ENCODE results near the gene AGBL4.
A peak's percentile ranks its signal among the peaks of the same experiment; 100 is the strongest.

Gene AGBL4

GRCh38 chr1:48718116-48718630 is 1305.6 kb downstream of the AGBL4 start:
- Histone ChIP-seq H3K27ac (no peak overlapping the region), H3K4me3 (no peak overlapping the region), H3K4me2 (no peak overlapping the region), H4K20me1 (no peaks in the 10 kb centered on the region), H3K4me1 (no peaks in the 10 kb centered on the region), H3K9ac (no peak overlapping the region), H3K9me3 (no peaks in the 10 kb centered on the region), H3K27me3 (no peaks in the 10 kb centered on the region), H3K36me3 (no peaks in the 10 kb centered on the region)
- TF ChIP-seq Cebpa-rat (IDR thresholded peaks at IDR 0.05) = no peak

GRCh38 chr1:48717082-48717481 is 1306.7 kb downstream of the AGBL4 start:
- Histone ChIP-seq H3K9ac (no peak overlapping the region), H3K36me3 (no peaks in the 10 kb centered on the region), H3K4me1 (no peaks in the 10 kb centered on the region), H3K4me3 (no peak overlapping the region), H4K20me1 (no peaks in the 10 kb centered on the region), H3K27ac (no peak overlapping the region), H3K9me3 (no peaks in the 10 kb centered on the region), H3K4me2 (no peak overlapping the region), H3K27me3 (no peaks in the 10 kb centered on the region)
- no peak for TF ChIP-seq Cebpa-rat (IDR thresholded peaks at IDR 0.05)

GRCh38 chr1:48715921-48716320 is 1307.8 kb downstream of the AGBL4 start:
- no peak overlapping the region for H3K4me3 ChIP-seq
- H3K27ac ChIP-seq = no peak overlapping the region
- no peak overlapping the region for H3K4me2 ChIP-seq
- no peak overlapping the region for H3K9ac ChIP-seq
- H3K9me3 ChIP-seq = no peaks in the 10 kb centered on the region
- H3K36me3 ChIP-seq = no peaks in the 10 kb centered on the region
- TF ChIP-seq Cebpa-rat (IDR thresholded peaks at IDR 0.05) = no peak
- no peaks in the 10 kb centered on the region for H4K20me1 ChIP-seq
- H3K4me1 ChIP-seq = no peaks in the 10 kb centered on the region
- H3K27me3 ChIP-seq = no peaks in the 10 kb centered on the region

- no peaks in the 10 kb centered on the region for H4K20me1 ChIP-seq
- no peak overlapping the region for H3K9ac ChIP-seq
- H3K27me3 ChIP-seq = no peaks in the 10 kb centered on the region
- H3K36me3 ChIP-seq = no peaks in the 10 kb centered on the region
- TF ChIP-seq Cebpa-rat (IDR thresholded peaks at IDR 0.05) = no peak
- H3K9me3 ChIP-seq = no peaks in the 10 kb centered on the region
- no peak overlapping the region for H3K4me2 ChIP-seq
- no peak overlapping the region for H3K27ac ChIP-seq
- H3K4me3 ChIP-seq = no peak overlapping the region
- no peaks in the 10 kb centered on the region for H3K4me1 ChIP-seq
Observed at GRCh38 chr1:48710915-48711314, 1312.8 kb downstream of the AGBL4 start.

- TF ChIP-seq Cebpa-rat (IDR thresholded peaks at IDR 0.05) = no peak
- no peak overlapping the region for H3K4me3 ChIP-seq
- H3K9ac ChIP-seq = no peak overlapping the region
- H3K36me3 ChIP-seq = no peaks in the 10 kb centered on the region
- no peak overlapping the region for H3K4me2 ChIP-seq
- no peak overlapping the region for H3K27ac ChIP-seq
- H3K4me1 ChIP-seq = no peaks in the 10 kb centered on the region
- H3K9me3 ChIP-seq = no peaks in the 10 kb centered on the region
- no peaks in the 10 kb centered on the region for H4K20me1 ChIP-seq
- H3K27me3 ChIP-seq = no peaks in the 10 kb centered on the region
Observed at GRCh38 chr1:48710318-48710717, 1313.4 kb downstream of the AGBL4 start.

- H4K20me1 ChIP-seq = no peaks in the 10 kb centered on the region
- no peak overlapping the region for H3K4me2 ChIP-seq
- H3K4me3 ChIP-seq = no peak overlapping the region
- TF ChIP-seq Cebpa-rat (IDR thresholded peaks at IDR 0.05) = no peak
- no peaks in the 10 kb centered on the region for H3K36me3 ChIP-seq
- no peak overlapping the region for H3K27ac ChIP-seq
- no peaks in the 10 kb centered on the region for H3K9me3 ChIP-seq
- H3K27me3 ChIP-seq = no peaks in the 10 kb centered on the region
- H3K9ac ChIP-seq = no peak overlapping the region
- no peaks in the 10 kb centered on the region; the same call in 1 of the 2 replicates for H3K4me1 ChIP-seq
Observed at GRCh38 chr1:48704736-48705135, 1319.0 kb downstream of the AGBL4 start.

GRCh38 chr1:48701445-48701844 is 1322.3 kb downstream of the AGBL4 start:
- H3K9ac ChIP-seq = no peak overlapping the region
- H3K27me3 ChIP-seq = no peaks in the 10 kb centered on the region
- peaks cover 6% of the 10 kb centered on the region for H3K4me1 ChIP-seq
- H3K4me2 ChIP-seq = no peak overlapping the region
- H3K36me3 ChIP-seq = no peaks in the 10 kb centered on the region
- no peaks in the 10 kb centered on the region for H3K9me3 ChIP-seq
- no peak overlapping the region for H3K4me3 ChIP-seq
- H3K27ac ChIP-seq = no peak overlapping the region
- H4K20me1 ChIP-seq = no peaks in the 10 kb centered on the region
- TF ChIP-seq Cebpa-rat (IDR thresholded peaks at IDR 0.05) = no peak

GRCh38 chr1:48697066-48697707 is 1326.6 kb downstream of the AGBL4 start:
- H4K20me1 ChIP-seq = no peaks in the 10 kb centered on the region
- no peak for TF ChIP-seq Cebpa-rat (IDR thresholded peaks at IDR 0.05)
- no peaks in the 10 kb centered on the region for H3K27me3 ChIP-seq
- H3K4me1 ChIP-seq = peaks cover 10% of the 10 kb centered on the region
- H3K27ac ChIP-seq = no peak overlapping the region
- peak overlapping the region; percentile 21; the same call in 1 of the 2 replicates for H3K4me2 ChIP-seq
- H3K36me3 ChIP-seq = no peaks in the 10 kb centered on the region
- no peak overlapping the region for H3K9ac ChIP-seq
- H3K9me3 ChIP-seq = no peaks in the 10 kb centered on the region
- H3K4me3 ChIP-seq = no peak overlapping the region

- Histone ChIP-seq H3K4me1 (peaks cover 17% of the 10 kb centered on the region), H3K4me2 (no peak overlapping the region)
Observed at GRCh38 chr1:48695161-48695560, 1328.6 kb downstream of the AGBL4 start.

GRCh38 chr1:48693674-48694320 is 1330.0 kb downstream of the AGBL4 start:
- H3K4me2 ChIP-seq = no peak overlapping the region
- no peak overlapping the region for H3K4me3 ChIP-seq
- H3K9ac ChIP-seq = no peak overlapping the region
- H3K36me3 ChIP-seq = no peaks in the 10 kb centered on the region
- no peaks in the 10 kb centered on the region for H3K9me3 ChIP-seq
- peaks cover 19% of the 10 kb centered on the region for H3K4me1 ChIP-seq
- H3K27ac ChIP-seq = no peak overlapping the region
- H3K27me3 ChIP-seq = no peaks in the 10 kb centered on the region
- H4K20me1 ChIP-seq = no peaks in the 10 kb centered on the region
- no peak for TF ChIP-seq Cebpa-rat (IDR thresholded peaks at IDR 0.05)

More at GRCh38 chr1:48695161-48695560, 1328.6 kb downstream of the AGBL4 start:
- H3K9ac ChIP-seq = no peak overlapping the region
- H3K9me3 ChIP-seq = no peaks in the 10 kb centered on the region
- H3K4me3 ChIP-seq = no peak overlapping the region
- H3K27me3 ChIP-seq = no peaks in the 10 kb centered on the region
- no peaks in the 10 kb centered on the region for H3K36me3 ChIP-seq
- no peak overlapping the region for H3K27ac ChIP-seq
- TF ChIP-seq Cebpa-rat (IDR thresholded peaks at IDR 0.05) = no peak
- H4K20me1 ChIP-seq = no peaks in the 10 kb centered on the region

All from BLaER1 (cell line).